ENCODE data around the gene FRY.

GRCh38 chr13:32316501-32316900, 284.9 kb downstream of the FRY start:
- no peak for TF ChIP-seq TEAD4 (IDR thresholded peaks at IDR 0.05)
- TF ChIP-seq USF1 (IDR thresholded peaks at IDR 0.05) = no peak
- no peak for TF ChIP-seq REST (IDR thresholded peaks at IDR 0.05; ENCODE audit: low read depth)
- TF ChIP-seq RAD21 (IDR thresholded peaks at IDR 0.05; ENCODE audit: low read depth) = no peak
- no peak for TF ChIP-seq TCF12 (IDR thresholded peaks at IDR 0.05; ENCODE audit: low read depth)
